ENCODE data around the gene ATP8B4. TPM values are rescaled to one million over a fixed set of nuclear protein-coding genes. Genes with fewer than 3 reads are reported as not detected.

ATP8B4 gene
- total RNA-seq, 1 donor from 2014 or later = not detected

GRCh38 chr15:49883121-49883520 is 235.9 kb downstream of the ATP8B4 start:
- DNase-seq (ENCODE audit: low read depth, low spot score) = no peak
- Mint-ChIP-seq H3K4me1 (no peaks in the 10 kb centered on the region), H3K9me3 (no peaks in the 10 kb centered on the region), H3K27me3 (ENCODE audit: low read depth) (no peaks in the 10 kb centered on the region), H3K4me3 (no peak overlapping the region), H3K27ac (ENCODE audit: unreplicated experiment) (no peak overlapping the region), H3K36me3 (ENCODE audit: low read depth) (no peaks in the 10 kb centered on the region)
- TF ChIP-seq CTCF (conservative IDR thresholded peaks at IDR 0.05) = no peak

GRCh38 chr15:49881866-49882265 is 237.2 kb downstream of the ATP8B4 start:
- no peak for TF ChIP-seq CTCF (conservative IDR thresholded peaks at IDR 0.05)
- Mint-ChIP-seq H3K36me3 (ENCODE audit: low read depth) (no peaks in the 10 kb centered on the region), H3K9me3 (no peaks in the 10 kb centered on the region), H3K27me3 (ENCODE audit: low read depth) (no peaks in the 10 kb centered on the region), H3K27ac (ENCODE audit: unreplicated experiment) (no peak overlapping the region), H3K4me1 (no peaks in the 10 kb centered on the region), H3K4me3 (no peak overlapping the region)
- DNase-seq (ENCODE audit: low read depth, low spot score) = no peak

DNA sequence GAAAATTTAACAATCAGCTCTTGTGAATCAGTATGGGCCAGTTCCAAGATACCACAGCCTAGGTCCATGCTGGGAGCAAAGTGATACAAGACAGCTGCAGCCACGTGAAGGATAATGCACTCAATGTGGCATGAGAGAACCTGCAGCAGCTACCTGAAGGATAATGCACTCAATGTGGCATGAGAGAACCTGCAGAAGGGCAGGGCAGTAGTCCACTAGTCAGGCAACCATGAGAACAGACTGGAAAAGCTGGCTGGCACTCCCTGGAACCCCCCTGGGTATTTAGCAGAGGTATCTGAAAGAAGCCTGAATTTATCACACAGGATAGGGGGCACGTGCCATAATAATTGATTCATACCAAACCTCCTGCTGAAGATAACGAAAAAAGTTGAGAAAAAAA is 237.6 kb downstream of the ATP8B4 start:
- no peaks in the 10 kb centered on the region for H3K27me3 Mint-ChIP-seq (ENCODE audit: low read depth)
- H3K27ac Mint-ChIP-seq (ENCODE audit: unreplicated experiment) = no peak overlapping the region
- no peak overlapping the region for H3K4me3 Mint-ChIP-seq
- H3K36me3 Mint-ChIP-seq (ENCODE audit: low read depth) = no peaks in the 10 kb centered on the region
- no peak for DNase-seq (ENCODE audit: low read depth, low spot score)
- TF ChIP-seq CTCF (conservative IDR thresholded peaks at IDR 0.05) = no peak
- H3K9me3 Mint-ChIP-seq = no peaks in the 10 kb centered on the region
- no peaks in the 10 kb centered on the region for H3K4me1 Mint-ChIP-seq

DNA sequence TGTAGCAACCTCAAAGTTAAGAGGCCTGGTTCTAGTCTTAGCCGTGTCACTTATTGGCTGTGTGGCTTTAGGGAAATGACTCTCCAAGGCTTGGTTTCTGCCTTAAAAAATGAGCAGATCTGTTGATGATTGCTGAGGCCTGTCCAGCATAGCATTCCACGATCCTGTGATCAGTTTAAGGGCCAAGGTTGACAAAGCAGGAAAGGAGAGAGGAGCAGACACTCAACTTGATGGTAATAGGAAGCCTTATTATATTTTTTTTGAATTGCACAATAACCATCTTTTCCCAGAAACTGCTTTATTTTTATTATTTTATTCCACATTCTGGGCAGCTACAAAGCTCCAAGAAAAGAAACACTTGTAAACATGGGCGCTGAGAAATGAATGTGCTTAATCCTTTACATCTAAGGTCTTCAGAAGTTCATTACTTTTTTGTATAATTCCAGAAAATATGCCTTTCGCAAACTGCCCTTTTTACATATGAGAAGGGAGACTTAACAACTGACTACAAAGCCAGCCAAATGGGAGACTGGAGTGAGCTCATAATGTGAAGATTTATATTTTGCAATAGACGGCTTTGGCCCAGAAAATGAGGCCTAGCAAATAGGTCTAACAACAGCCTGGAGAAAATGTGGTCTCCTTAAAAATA is 241.0 kb downstream of the ATP8B4 start:
- Mint-ChIP-seq H3K9me3 (no peaks in the 10 kb centered on the region), H3K4me1 (no peaks in the 10 kb centered on the region), H3K27ac (ENCODE audit: unreplicated experiment) (no peak overlapping the region)

GRCh38 chr15:49877117-49877872 is 241.7 kb downstream of the ATP8B4 start:
- Mint-ChIP-seq H3K36me3 (ENCODE audit: low read depth) (no peaks in the 10 kb centered on the region), H3K27ac (ENCODE audit: unreplicated experiment) (no peak overlapping the region), H3K4me3 (no peak overlapping the region), H3K4me1 (no peaks in the 10 kb centered on the region), H3K27me3 (ENCODE audit: low read depth) (no peaks in the 10 kb centered on the region), H3K9me3 (no peaks in the 10 kb centered on the region)
- no peak for TF ChIP-seq CTCF (conservative IDR thresholded peaks at IDR 0.05)
- no peak for DNase-seq (ENCODE audit: low read depth, low spot score)

More for the DNA sequence above, 241.0 kb downstream of the ATP8B4 start:
- Mint-ChIP-seq H3K36me3 (ENCODE audit: low read depth) (no peaks in the 10 kb centered on the region), H3K27me3 (ENCODE audit: low read depth) (no peaks in the 10 kb centered on the region), H3K4me3 (no peak overlapping the region)
- TF ChIP-seq CTCF (conservative IDR thresholded peaks at IDR 0.05) = no peak
- DNase-seq (ENCODE audit: low read depth, low spot score) = no peak

Data from neural crest cell (in vitro differentiated cells).